K562 (cell line): ENCODE measurements around the gene FJX1.

Source experiments
- FOXP1 ChIP-seq: sonication (generic); formaldehyde crosslinking; IDR thresholded peaks from 2 replicates; pipeline ENCODE4 v1.8.0; 2022; ENCODE audit warnings: mild to moderate bottlenecking, missing genetic modification reagents
- GTF2F1 ChIP-seq: IDR thresholded peaks from 2 replicates; pipeline ENCODE4 v1.6.1; 2011; ENCODE audit warnings: low read depth, low read length, improper control_type of control experiment
- SAP30 ChIP-seq: fragments of 200-600 bp; sonication (generic); IDR thresholded peaks from 2 replicates; pipeline ENCODE4 v1.6.1; 2012; ENCODE audit warnings: borderline replicate concordance, low read depth, mild to moderate bottlenecking, moderate library complexity, low read length, control low read depth, inconsistent platforms; ENCODE audit not compliant: insufficient read depth, poor library complexity, severe bottlenecking
- SP1 ChIP-seq: sonication (generic); formaldehyde crosslinking; IDR thresholded peaks from 2 replicates; pipeline ENCODE4 v1.8.1; 2022; ENCODE audit warnings: mild to moderate bottlenecking, missing genetic modification reagents
- ZFP30 ChIP-seq: fragments of 250-450 bp; sonication (Bioruptor Pico); IDR thresholded peaks from 2 replicates; pipeline ENCODE4 v1.8.0; 2022; ENCODE audit warnings: moderate library complexity, mild to moderate bottlenecking, inconsistent platforms, borderline replicate concordance
- TF ChIP-seq, protein P1 (sequence below), 3 experiments: IDR thresholded peaks in 2 of 3; conservative IDR thresholded peaks in 1 of 3; 2 replicates each; pipeline ENCODE4 v1.5.1; 2011 to 2012; ENCODE audit warnings: low read length in 3 of 3, mild to moderate bottlenecking in 3 of 3, control low read depth in 2 of 3, improper control_type of control experiment in 1 of 3, inconsistent platforms in 1 of 3, low read depth in 1 of 3, mixed read lengths in 1 of 3, moderate library complexity in 1 of 3; ENCODE audit not compliant: insufficient read depth in 2 of 3
- TF ChIP-seq, protein P2 (sequence below): sonication (generic); formaldehyde crosslinking; IDR thresholded peaks from 2 replicates; pipeline ENCODE4 v1.8.1; 2023; ENCODE audit warnings: mild to moderate bottlenecking, missing genetic modification reagents
- TF ChIP-seq, protein P3 (sequence below): fragments of 200-600 bp; sonication (generic); IDR thresholded peaks from one replicate; pipeline ENCODE4 v1.6.1; 2012; ENCODE audit warnings: mild to moderate bottlenecking, low read depth, low read length, inconsistent platforms

DNA sequence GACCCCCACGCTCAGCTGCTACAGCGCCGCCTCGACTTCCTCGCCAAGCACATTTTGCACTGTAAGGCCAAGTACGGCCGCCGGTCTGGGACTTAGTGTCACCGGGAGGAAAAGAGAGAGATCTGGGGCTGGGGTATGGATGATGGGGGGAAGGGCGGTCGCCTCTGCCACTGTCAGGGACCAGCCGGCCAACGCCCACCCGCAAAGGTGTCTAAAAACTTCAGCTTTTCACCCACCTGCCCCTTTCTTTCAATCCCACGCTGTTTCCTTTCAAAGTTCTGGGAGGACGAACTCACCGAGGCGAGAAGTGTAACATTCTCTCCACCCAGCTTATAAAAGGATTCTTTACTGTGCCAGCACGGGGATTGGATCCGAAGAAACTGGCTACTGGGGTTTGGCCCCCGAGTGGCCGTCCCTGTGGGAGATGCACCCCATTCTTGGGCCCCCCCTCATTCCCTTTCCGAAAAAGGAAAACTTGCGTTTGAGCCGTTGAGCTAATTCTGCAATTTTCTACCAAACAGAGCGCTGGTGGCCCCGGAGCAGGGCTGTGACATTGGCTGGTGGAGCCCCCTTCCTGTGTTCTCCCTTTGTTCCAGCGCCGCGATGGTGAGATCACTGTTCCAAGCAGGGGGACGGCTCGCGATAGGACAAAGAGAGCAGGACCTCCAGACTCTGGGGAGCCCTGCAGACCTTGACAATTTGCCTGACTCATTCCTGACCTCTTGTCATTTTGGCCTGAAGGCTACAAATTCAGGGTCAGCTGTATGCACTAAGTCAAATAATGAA is 1.8 kb downstream of the FJX1 start:
- TF ChIP-seq, protein P1, sequence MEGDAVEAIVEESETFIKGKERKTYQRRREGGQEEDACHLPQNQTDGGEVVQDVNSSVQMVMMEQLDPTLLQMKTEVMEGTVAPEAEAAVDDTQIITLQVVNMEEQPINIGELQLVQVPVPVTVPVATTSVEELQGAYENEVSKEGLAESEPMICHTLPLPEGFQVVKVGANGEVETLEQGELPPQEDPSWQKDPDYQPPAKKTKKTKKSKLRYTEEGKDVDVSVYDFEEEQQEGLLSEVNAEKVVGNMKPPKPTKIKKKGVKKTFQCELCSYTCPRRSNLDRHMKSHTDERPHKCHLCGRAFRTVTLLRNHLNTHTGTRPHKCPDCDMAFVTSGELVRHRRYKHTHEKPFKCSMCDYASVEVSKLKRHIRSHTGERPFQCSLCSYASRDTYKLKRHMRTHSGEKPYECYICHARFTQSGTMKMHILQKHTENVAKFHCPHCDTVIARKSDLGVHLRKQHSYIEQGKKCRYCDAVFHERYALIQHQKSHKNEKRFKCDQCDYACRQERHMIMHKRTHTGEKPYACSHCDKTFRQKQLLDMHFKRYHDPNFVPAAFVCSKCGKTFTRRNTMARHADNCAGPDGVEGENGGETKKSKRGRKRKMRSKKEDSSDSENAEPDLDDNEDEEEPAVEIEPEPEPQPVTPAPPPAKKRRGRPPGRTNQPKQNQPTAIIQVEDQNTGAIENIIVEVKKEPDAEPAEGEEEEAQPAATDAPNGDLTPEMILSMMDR (IDR thresholded peaks at IDR 0.05 in 2 of 3, conservative IDR thresholded peaks at IDR 0.05 in 1 of 3; ENCODE audit: insufficient read depth in 2 of 3, low read depth in 1 of 3, low read length in 3 of 3), result no peak
- TF ChIP-seq SAP30, result no peak
- TF ChIP-seq GTF2F1, result no peak
- TF ChIP-seq FOXP1 (CRISPR knock-in tag), result no peak
- no peak for TF ChIP-seq SP1
- TF ChIP-seq ZFP30 (CRISPR knock-in tag), result no peak
- TF ChIP-seq, protein P2, sequence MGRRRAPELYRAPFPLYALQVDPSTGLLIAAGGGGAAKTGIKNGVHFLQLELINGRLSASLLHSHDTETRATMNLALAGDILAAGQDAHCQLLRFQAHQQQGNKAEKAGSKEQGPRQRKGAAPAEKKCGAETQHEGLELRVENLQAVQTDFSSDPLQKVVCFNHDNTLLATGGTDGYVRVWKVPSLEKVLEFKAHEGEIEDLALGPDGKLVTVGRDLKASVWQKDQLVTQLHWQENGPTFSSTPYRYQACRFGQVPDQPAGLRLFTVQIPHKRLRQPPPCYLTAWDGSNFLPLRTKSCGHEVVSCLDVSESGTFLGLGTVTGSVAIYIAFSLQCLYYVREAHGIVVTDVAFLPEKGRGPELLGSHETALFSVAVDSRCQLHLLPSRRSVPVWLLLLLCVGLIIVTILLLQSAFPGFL (CRISPR knock-in tag), result no peak
- TF ChIP-seq, protein P3, sequence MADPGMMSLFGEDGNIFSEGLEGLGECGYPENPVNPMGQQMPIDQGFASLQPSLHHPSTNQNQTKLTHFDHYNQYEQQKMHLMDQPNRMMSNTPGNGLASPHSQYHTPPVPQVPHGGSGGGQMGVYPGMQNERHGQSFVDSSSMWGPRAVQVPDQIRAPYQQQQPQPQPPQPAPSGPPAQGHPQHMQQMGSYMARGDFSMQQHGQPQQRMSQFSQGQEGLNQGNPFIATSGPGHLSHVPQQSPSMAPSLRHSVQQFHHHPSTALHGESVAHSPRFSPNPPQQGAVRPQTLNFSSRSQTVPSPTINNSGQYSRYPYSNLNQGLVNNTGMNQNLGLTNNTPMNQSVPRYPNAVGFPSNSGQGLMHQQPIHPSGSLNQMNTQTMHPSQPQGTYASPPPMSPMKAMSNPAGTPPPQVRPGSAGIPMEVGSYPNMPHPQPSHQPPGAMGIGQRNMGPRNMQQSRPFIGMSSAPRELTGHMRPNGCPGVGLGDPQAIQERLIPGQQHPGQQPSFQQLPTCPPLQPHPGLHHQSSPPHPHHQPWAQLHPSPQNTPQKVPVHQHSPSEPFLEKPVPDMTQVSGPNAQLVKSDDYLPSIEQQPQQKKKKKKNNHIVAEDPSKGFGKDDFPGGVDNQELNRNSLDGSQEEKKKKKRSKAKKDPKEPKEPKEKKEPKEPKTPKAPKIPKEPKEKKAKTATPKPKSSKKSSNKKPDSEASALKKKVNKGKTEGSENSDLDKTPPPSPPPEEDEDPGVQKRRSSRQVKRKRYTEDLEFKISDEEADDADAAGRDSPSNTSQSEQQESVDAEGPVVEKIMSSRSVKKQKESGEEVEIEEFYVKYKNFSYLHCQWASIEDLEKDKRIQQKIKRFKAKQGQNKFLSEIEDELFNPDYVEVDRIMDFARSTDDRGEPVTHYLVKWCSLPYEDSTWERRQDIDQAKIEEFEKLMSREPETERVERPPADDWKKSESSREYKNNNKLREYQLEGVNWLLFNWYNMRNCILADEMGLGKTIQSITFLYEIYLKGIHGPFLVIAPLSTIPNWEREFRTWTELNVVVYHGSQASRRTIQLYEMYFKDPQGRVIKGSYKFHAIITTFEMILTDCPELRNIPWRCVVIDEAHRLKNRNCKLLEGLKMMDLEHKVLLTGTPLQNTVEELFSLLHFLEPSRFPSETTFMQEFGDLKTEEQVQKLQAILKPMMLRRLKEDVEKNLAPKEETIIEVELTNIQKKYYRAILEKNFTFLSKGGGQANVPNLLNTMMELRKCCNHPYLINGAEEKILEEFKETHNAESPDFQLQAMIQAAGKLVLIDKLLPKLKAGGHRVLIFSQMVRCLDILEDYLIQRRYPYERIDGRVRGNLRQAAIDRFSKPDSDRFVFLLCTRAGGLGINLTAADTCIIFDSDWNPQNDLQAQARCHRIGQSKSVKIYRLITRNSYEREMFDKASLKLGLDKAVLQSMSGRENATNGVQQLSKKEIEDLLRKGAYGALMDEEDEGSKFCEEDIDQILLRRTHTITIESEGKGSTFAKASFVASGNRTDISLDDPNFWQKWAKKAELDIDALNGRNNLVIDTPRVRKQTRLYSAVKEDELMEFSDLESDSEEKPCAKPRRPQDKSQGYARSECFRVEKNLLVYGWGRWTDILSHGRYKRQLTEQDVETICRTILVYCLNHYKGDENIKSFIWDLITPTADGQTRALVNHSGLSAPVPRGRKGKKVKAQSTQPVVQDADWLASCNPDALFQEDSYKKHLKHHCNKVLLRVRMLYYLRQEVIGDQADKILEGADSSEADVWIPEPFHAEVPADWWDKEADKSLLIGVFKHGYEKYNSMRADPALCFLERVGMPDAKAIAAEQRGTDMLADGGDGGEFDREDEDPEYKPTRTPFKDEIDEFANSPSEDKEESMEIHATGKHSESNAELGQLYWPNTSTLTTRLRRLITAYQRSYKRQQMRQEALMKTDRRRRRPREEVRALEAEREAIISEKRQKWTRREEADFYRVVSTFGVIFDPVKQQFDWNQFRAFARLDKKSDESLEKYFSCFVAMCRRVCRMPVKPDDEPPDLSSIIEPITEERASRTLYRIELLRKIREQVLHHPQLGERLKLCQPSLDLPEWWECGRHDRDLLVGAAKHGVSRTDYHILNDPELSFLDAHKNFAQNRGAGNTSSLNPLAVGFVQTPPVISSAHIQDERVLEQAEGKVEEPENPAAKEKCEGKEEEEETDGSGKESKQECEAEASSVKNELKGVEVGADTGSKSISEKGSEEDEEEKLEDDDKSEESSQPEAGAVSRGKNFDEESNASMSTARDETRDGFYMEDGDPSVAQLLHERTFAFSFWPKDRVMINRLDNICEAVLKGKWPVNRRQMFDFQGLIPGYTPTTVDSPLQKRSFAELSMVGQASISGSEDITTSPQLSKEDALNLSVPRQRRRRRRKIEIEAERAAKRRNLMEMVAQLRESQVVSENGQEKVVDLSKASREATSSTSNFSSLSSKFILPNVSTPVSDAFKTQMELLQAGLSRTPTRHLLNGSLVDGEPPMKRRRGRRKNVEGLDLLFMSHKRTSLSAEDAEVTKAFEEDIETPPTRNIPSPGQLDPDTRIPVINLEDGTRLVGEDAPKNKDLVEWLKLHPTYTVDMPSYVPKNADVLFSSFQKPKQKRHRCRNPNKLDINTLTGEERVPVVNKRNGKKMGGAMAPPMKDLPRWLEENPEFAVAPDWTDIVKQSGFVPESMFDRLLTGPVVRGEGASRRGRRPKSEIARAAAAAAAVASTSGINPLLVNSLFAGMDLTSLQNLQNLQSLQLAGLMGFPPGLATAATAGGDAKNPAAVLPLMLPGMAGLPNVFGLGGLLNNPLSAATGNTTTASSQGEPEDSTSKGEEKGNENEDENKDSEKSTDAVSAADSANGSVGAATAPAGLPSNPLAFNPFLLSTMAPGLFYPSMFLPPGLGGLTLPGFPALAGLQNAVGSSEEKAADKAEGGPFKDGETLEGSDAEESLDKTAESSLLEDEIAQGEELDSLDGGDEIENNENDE, result no peak
